ENCODE results near the gene SMARCC1.

DNA sequence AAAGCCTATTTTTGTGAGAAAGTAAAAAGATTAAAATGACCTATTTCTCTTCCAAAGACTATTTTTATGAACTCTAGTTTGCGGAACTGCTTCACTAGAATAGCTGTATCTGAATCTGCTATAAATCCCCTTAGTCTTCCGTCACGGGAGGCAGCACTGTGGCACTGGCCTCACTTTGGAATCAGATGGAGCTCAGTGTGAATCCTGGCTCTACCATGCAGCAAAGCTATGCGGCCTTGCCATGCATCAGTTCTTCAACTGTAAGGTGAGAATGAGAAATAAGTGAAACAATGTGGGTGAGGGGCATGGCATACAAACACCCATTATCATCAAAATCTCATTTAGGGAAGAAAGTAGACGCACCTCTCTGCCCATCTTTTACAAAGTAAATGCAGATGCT lies 175.5 kb downstream of the SMARCC1 start:
- TF ChIP-seq POLR2A (IDR thresholded peaks at IDR 0.05): no peak
- TF ChIP-seq, protein P1, sequence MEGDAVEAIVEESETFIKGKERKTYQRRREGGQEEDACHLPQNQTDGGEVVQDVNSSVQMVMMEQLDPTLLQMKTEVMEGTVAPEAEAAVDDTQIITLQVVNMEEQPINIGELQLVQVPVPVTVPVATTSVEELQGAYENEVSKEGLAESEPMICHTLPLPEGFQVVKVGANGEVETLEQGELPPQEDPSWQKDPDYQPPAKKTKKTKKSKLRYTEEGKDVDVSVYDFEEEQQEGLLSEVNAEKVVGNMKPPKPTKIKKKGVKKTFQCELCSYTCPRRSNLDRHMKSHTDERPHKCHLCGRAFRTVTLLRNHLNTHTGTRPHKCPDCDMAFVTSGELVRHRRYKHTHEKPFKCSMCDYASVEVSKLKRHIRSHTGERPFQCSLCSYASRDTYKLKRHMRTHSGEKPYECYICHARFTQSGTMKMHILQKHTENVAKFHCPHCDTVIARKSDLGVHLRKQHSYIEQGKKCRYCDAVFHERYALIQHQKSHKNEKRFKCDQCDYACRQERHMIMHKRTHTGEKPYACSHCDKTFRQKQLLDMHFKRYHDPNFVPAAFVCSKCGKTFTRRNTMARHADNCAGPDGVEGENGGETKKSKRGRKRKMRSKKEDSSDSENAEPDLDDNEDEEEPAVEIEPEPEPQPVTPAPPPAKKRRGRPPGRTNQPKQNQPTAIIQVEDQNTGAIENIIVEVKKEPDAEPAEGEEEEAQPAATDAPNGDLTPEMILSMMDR (IDR thresholded peaks at IDR 0.05): no peak

Measured in testis (tissue), 2 donors.